Mesenchymal stem cell (in vitro differentiated cells and primary cell): Measurements from ENCODE around the gene PACS1.

Source experiments
- DNase-seq: peaks from one replicate; pipeline ENCODE4 v3.0.0-alpha.2; 2013
- H2AFZ ChIP-seq: one replicate; pipeline ENCODE4 v1.6.1; 2013; ENCODE audit warnings: low read depth, mild to moderate bottlenecking, control low read depth, inconsistent platforms, low read length, moderate library complexity
- H2AK5ac ChIP-seq: 2 replicates; pipeline ENCODE4 v1.6.1; 2013; ENCODE audit warnings: low read length, moderate library complexity, mild to moderate bottlenecking, inconsistent platforms; ENCODE audit not compliant: severe bottlenecking
- H2BK120ac ChIP-seq: one replicate; pipeline ENCODE4 v1.6.1; 2013; ENCODE audit warnings: low read depth, mild to moderate bottlenecking, inconsistent platforms, low read length, moderate library complexity
- H2BK12ac ChIP-seq, 2 experiments: one replicate each; pipeline ENCODE4 v1.6.1; 2013; ENCODE audit warnings: inconsistent platforms in 2 of 2, low read length in 2 of 2, mild to moderate bottlenecking in 2 of 2, moderate library complexity in 2 of 2, control low read depth in 1 of 2
- H2BK15ac ChIP-seq: one replicate; pipeline ENCODE4 v1.6.1; 2013; ENCODE audit warnings: mild to moderate bottlenecking, low read depth, inconsistent platforms; ENCODE audit not compliant: poor library complexity, severe bottlenecking
- H2BK5ac ChIP-seq: 2 replicates; pipeline ENCODE4 v1.6.1; 2013; ENCODE audit warnings: low read depth, mild to moderate bottlenecking, low read length, control low read depth, inconsistent platforms; ENCODE audit not compliant: poor library complexity, severe bottlenecking
- H3K14ac ChIP-seq, 2 experiments: one replicate each; pipeline ENCODE4 v1.6.1; 2013; ENCODE audit warnings: inconsistent platforms in 2 of 2, low read length in 2 of 2, control low read depth in 1 of 2, mild to moderate bottlenecking in 1 of 2, moderate library complexity in 1 of 2
- H3K18ac ChIP-seq, 2 experiments: one replicate each; pipeline ENCODE4 v1.6.1; 2013; ENCODE audit warnings: inconsistent platforms in 2 of 2, low read length in 2 of 2, control low read depth in 1 of 2, low read depth in 1 of 2, mild to moderate bottlenecking in 1 of 2
- H3K23ac ChIP-seq, 2 experiments: one replicate each; pipeline ENCODE4 v1.6.1; 2013; ENCODE audit warnings: inconsistent platforms in 2 of 2, low read length in 2 of 2, mild to moderate bottlenecking in 2 of 2, moderate library complexity in 2 of 2, control low read depth in 1 of 2
- H3K27ac ChIP-seq: 2 replicates; pipeline ENCODE4 v1.5.1; 2013; ENCODE audit warnings: mild to moderate bottlenecking, moderate library complexity, low read length, control low read depth, inconsistent platforms; ENCODE audit not compliant: poor library complexity, severe bottlenecking
- H3K27me3 ChIP-seq, 2 experiments: 2 replicates each; pipeline versions ENCODE4 v1.6.1 to v1.7.0; 2013; ENCODE audit warnings: low read length in 2 of 2, mild to moderate bottlenecking in 2 of 2, moderate library complexity in 2 of 2, control low read depth in 1 of 2, inconsistent platforms in 1 of 2; ENCODE audit not compliant: control insufficient read depth in 1 of 2, insufficient read depth in 1 of 2
- H3K36me3 ChIP-seq, 2 experiments: 2 replicates each; pipeline versions ENCODE4 v1.6.1 to v1.7.0; 2013; ENCODE audit warnings: low read length in 2 of 2, control low read depth in 1 of 2, inconsistent platforms in 1 of 2, low read depth in 1 of 2, mild to moderate bottlenecking in 1 of 2; ENCODE audit not compliant: insufficient read depth in 2 of 2, control insufficient read depth in 1 of 2
- H3K4ac ChIP-seq, 2 experiments: one replicate each; pipeline ENCODE4 v1.6.1; 2013; ENCODE audit warnings: inconsistent platforms in 2 of 2, low read length in 2 of 2, mild to moderate bottlenecking in 2 of 2, moderate library complexity in 2 of 2, control low read depth in 1 of 2, low read depth in 1 of 2
- H3K4me1 ChIP-seq: 2 replicates; pipeline ENCODE4 v1.6.1; 2013; ENCODE audit warnings: low read depth, low read length, control low read depth; ENCODE audit not compliant: control insufficient read depth, insufficient read depth
- H3K4me2 ChIP-seq: 2 replicates; pipeline ENCODE4 v1.6.1; 2013; ENCODE audit warnings: low read length, mild to moderate bottlenecking, inconsistent platforms; ENCODE audit not compliant: poor library complexity, severe bottlenecking
- H3K4me3 ChIP-seq, 2 experiments: 2 replicates each; pipeline versions ENCODE4 v1.5.1 to v1.7.0; 2013; ENCODE audit warnings: low read length in 2 of 2, mild to moderate bottlenecking in 2 of 2, control low read depth in 1 of 2, low read depth in 1 of 2; ENCODE audit not compliant: insufficient read depth in 1 of 2
- H3K79me1 ChIP-seq: replicated peaks from 2 replicates; pipeline ENCODE4 v1.6.1; 2013; ENCODE audit warnings: mild to moderate bottlenecking, control low read depth, low read length, inconsistent platforms; ENCODE audit not compliant: poor library complexity, severe bottlenecking
- H3K9ac ChIP-seq: 2 replicates; pipeline ENCODE4 v1.7.0; 2013; ENCODE audit warnings: mild to moderate bottlenecking, low read length, moderate library complexity
- H3K9me3 ChIP-seq: 2 replicates; pipeline ENCODE4 v1.7.0; 2013; ENCODE audit warnings: mild to moderate bottlenecking, low read length; ENCODE audit not compliant: control insufficient read depth
- H4K8ac ChIP-seq: one replicate; pipeline ENCODE4 v1.6.1; 2013; ENCODE audit warnings: inconsistent platforms, mild to moderate bottlenecking, low read length, moderate library complexity
- H4K91ac ChIP-seq: one replicate; pipeline ENCODE4 v1.6.1; 2013; ENCODE audit warnings: mild to moderate bottlenecking, low read length, inconsistent platforms
- WGBS: methylation state at CpG from one replicate; pipeline ENCODE4 v1.1.7; 2013; ENCODE audit warnings: mixed read lengths; 5-methylcytosine and 5-hydroxymethylcytosine counted together

The PACS1 gene

DNA sequence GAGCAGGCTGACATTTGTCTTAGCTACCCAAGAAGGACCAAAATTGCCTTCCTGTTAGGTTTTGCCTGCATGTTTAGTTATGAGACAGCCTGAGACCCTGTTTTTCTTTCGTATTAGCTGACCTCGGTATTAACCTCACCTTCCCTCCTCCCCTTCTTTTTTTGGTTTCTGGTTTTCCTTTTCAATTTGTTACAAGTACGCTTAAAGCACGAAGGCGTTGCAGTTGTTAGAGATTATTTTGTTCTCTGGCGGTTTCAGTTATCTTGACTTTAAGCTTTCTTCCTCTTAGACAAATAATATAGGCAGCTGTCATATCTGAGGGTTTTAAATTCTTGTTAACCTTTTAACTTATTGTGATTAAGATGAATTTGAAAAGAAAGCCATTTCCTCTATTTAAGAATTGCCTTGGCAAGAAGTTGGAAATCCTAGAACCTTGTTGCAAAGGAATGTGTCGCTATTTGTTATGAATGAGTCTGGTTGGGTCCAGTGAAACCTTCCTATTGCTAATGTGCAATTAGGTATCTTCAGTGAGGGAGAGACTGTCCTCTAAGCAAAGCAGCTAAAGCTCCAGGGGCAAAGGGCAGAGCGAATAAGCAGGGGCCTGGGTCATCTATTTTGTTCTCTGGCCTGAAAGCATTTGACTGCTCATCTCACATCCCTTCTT is 45.7 kb downstream of the PACS1 start:
- no peaks in the 10 kb centered on the region for H3K27me3 ChIP-seq
- WGBS, result 47% methylated on average over 4 of the region's 8 CpGs
- no peak overlapping the region for H2BK15ac ChIP-seq
- no peak overlapping the region for H2AK5ac ChIP-seq
- H2BK5ac ChIP-seq, result no peak overlapping the region
- no peak overlapping the region for H2BK12ac ChIP-seq
- peaks cover 8% of the 10 kb centered on the region for H3K79me1 ChIP-seq
- no peak overlapping the region for H3K4me3 ChIP-seq
- no peak overlapping the region for H3K4me2 ChIP-seq
- no peak overlapping the region for H2BK120ac ChIP-seq
- peak overlapping the region; percentile 19 to 29 for H3K18ac ChIP-seq
- H4K8ac ChIP-seq, result peak overlapping the region; percentile 81
- H3K9ac ChIP-seq, result no peak overlapping the region
- peak overlapping the region; percentile 6 for H3K27ac ChIP-seq
- no peak overlapping the region for H4K91ac ChIP-seq
- DNase-seq, result peak; percentile 29
- no peaks in the 10 kb centered on the region for H3K36me3 ChIP-seq
- peaks cover 23% of the 10 kb centered on the region for H3K4me1 ChIP-seq
- no peaks in the 10 kb centered on the region for H3K9me3 ChIP-seq
- no peak overlapping the region for H3K23ac ChIP-seq
- peak overlapping the region in 1 of 2 experiments; percentile 47 for H3K4ac ChIP-seq
- no peak overlapping the region for H2AFZ ChIP-seq
- H3K14ac ChIP-seq, result no peak overlapping the region

GRCh38 chr11:66116576-66117361 is 46.7 kb downstream of the PACS1 start:
- H4K91ac ChIP-seq, result no peak overlapping the region
- H4K8ac ChIP-seq, result no peak overlapping the region
- no peak overlapping the region for H2BK15ac ChIP-seq
- H2BK5ac ChIP-seq, result no peak overlapping the region
- peaks cover 23% of the 10 kb centered on the region for H3K4me1 ChIP-seq
- WGBS, result 51% methylated on average over 5 of the region's 7 CpGs
- H2AFZ ChIP-seq, result no peak overlapping the region
- no peak overlapping the region for H2BK12ac ChIP-seq
- no peak overlapping the region for H2AK5ac ChIP-seq
- no peak overlapping the region for H3K27ac ChIP-seq
- H3K79me1 ChIP-seq, result peaks cover 5% of the 10 kb centered on the region
- no peaks in the 10 kb centered on the region for H3K27me3 ChIP-seq
- H3K9me3 ChIP-seq, result no peaks in the 10 kb centered on the region
- H3K36me3 ChIP-seq, result no peaks in the 10 kb centered on the region
- no peak for DNase-seq
- no peak overlapping the region for H3K23ac ChIP-seq
- no peak overlapping the region for H3K14ac ChIP-seq
- no peak overlapping the region for H3K4ac ChIP-seq
- no peak overlapping the region for H3K18ac ChIP-seq
- H3K9ac ChIP-seq, result no peak overlapping the region
- H3K4me3 ChIP-seq, result no peak overlapping the region
- H2BK120ac ChIP-seq, result no peak overlapping the region
- H3K4me2 ChIP-seq, result no peak overlapping the region

DNA sequence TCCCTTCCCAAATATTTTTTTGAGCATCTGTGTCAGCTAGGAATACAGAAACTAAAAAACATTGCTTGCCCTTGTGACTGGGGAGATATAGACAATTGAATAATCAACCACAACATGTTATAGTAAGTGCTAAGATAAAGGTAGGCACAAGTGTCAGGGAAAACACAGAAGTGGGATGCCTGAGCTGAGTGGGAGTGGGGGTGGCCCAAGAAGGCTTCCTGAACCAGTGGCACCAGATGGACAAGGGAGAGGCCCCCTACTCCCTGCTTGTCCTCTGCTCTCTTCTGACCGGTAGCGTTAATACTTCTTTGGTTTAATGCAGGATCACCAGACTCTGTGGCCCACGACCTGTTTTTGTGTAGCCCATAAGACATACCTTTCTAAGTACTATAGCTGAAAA is 48.8 kb downstream of the PACS1 start:
- no peak overlapping the region for H3K14ac ChIP-seq
- peaks cover 4% of the 10 kb centered on the region for H3K79me1 ChIP-seq
- peak overlapping the region; percentile 91 for H4K8ac ChIP-seq
- no peaks in the 10 kb centered on the region for H3K27me3 ChIP-seq
- H3K4me1 ChIP-seq, result peaks cover 18% of the 10 kb centered on the region
- peak overlapping the region; percentile 34 for H3K9ac ChIP-seq
- peak overlapping the region; percentile 78 to 93 for H3K4ac ChIP-seq
- peak overlapping the region; percentile 21 to 99 for H2BK12ac ChIP-seq
- H3K18ac ChIP-seq, result peak overlapping the region; percentile 68 to 77
- H2AK5ac ChIP-seq, result peak overlapping the region; percentile 98
- peak overlapping the region; percentile 99 for H3K27ac ChIP-seq
- no peaks in the 10 kb centered on the region for H3K36me3 ChIP-seq
- H3K9me3 ChIP-seq, result no peaks in the 10 kb centered on the region
- H3K23ac ChIP-seq, result no peak overlapping the region
- H2BK120ac ChIP-seq, result no peak overlapping the region
- no peak for DNase-seq
- H2BK5ac ChIP-seq, result peak overlapping the region; percentile 61
- H3K4me2 ChIP-seq, result no peak overlapping the region
- H4K91ac ChIP-seq, result peak overlapping the region; percentile 95
- no peak overlapping the region for H2AFZ ChIP-seq
- H3K4me3 ChIP-seq, result no peak overlapping the region
- H2BK15ac ChIP-seq, result no peak overlapping the region
- WGBS, result 57% methylated on average over 2 of the region's 3 CpGs

- DNase-seq, result peak; percentile 93
- Histone ChIP-seq H3K79me1 (peaks cover 6% of the 10 kb centered on the region), H3K4ac (no peak overlapping the region), H2AK5ac (peak overlapping the region; percentile 23), H4K91ac (no peak overlapping the region), H2BK12ac (no peak overlapping the region), H2BK15ac (no peak overlapping the region), H4K8ac (peak overlapping the region; percentile 57), H3K27me3 (no peaks in the 10 kb centered on the region), H2BK120ac (peak overlapping the region; percentile 82), H3K4me3 (no peak overlapping the region), H3K9me3 (no peaks in the 10 kb centered on the region), H2BK5ac (peak overlapping the region; percentile 49), H3K23ac (no peak overlapping the region), H2AFZ (no peak overlapping the region), H3K14ac (peak overlapping the region in 1 of 2 experiments; percentile 13), H3K27ac (peak overlapping the region; percentile 99), H3K36me3 (no peaks in the 10 kb centered on the region), H3K18ac (peak overlapping the region in 1 of 2 experiments; percentile 74), H3K4me2 (no peak overlapping the region), H3K9ac (peak overlapping the region; percentile 34), H3K4me1 (peaks cover 18% of the 10 kb centered on the region)
- under 1% methylated on average over 5 of the region's 5 CpGs for WGBS
Measured at GRCh38 chr11:66119348-66120133, 49.5 kb downstream of the PACS1 start.
